NCI-H526 treated with DMSO at 0.1 percent for 48 hours (cell line): ENCODE measurements around the gene STRADA.

Experiments used
- DNase-seq: peaks from one replicate; lab custom pipeline; 2025; lab: John Stamatoyannopoulos, UW

Gene STRADA

GRCh38 chr17:63741408-63742173 is at the start of gene STRADA:
Gene STRADA, minus strand, starts transcription at chr17:63741799. Its CDS starts 13,430 bp downstream, at chr17:63728369.
- DNase-seq = peak; percentile 98

- DNase-seq = no peak
Observed at GRCh38 chr17:63790057-63790456, 48.5 kb upstream of the STRADA start.

GRCh38 chr17:63786971-63787711 is 45.5 kb upstream of the STRADA start:
- DNase-seq = no peak

GRCh38 chr17:63786117-63786516 is 44.5 kb upstream of the STRADA start:
- DNase-seq = no peak

GRCh38 chr17:63785556-63785955 is 44.0 kb upstream of the STRADA start:
- DNase-seq = no peak

- no peak for DNase-seq
Observed at GRCh38 chr17:63783522-63783921, 41.9 kb upstream of the STRADA start.

- DNase-seq = no peak
Observed at GRCh38 chr17:63780928-63781327, 39.3 kb upstream of the STRADA start.

GRCh38 chr17:63780507-63780906 is 38.9 kb upstream of the STRADA start:
- DNase-seq = no peak

GRCh38 chr17:63775420-63775819 is 33.8 kb upstream of the STRADA start:
- no peak for DNase-seq

- DNase-seq = no peak
Observed at GRCh38 chr17:63774969-63775265, 33.3 kb upstream of the STRADA start.

- peak; percentile 48 for DNase-seq
Observed at GRCh38 chr17:63774141-63774968, 32.8 kb upstream of the STRADA start, which contains the start of gene DDX42. Gene DDX42, plus strand, starts transcription at chr17:63774170. Its CDS starts 12,880 bp downstream, at chr17:63787050.

- peak; percentile 97 for DNase-seq
Observed at GRCh38 chr17:63773272-63774140, 31.9 kb upstream of the STRADA start, which contains the start of gene CCDC47. Gene CCDC47, minus strand, starts transcription at chr17:63773597. Its CDS starts 7,422 bp downstream, at chr17:63766175.

GRCh38 chr17:63772801-63773271 is 31.2 kb upstream of the STRADA start:
- DNase-seq = no peak

GRCh38 chr17:63768433-63768832 is 26.8 kb upstream of the STRADA start:
- DNase-seq = no peak

- no peak for DNase-seq
Observed at GRCh38 chr17:63766754-63767153, 25.2 kb upstream of the STRADA start.

- no peak for DNase-seq
Observed at GRCh38 chr17:63764716-63765115, 23.1 kb upstream of the STRADA start.

- no peak for DNase-seq
Observed at GRCh38 chr17:63762161-63763078, 20.8 kb upstream of the STRADA start.

- no peak for DNase-seq
Observed at GRCh38 chr17:63760771-63761539, 19.4 kb upstream of the STRADA start.

- DNase-seq = no peak
Observed at GRCh38 chr17:63758428-63758827, 16.8 kb upstream of the STRADA start.
